Vagina (tissue), 2 donors: Measurements from ENCODE around the gene ARGLU1.

ENCODE experiments used
- CTCF ChIP-seq, 3 experiments: fragments of 450-650 bp in 2 of 3; fragments of 200-600 bp in 1 of 3; sonication (generic) in 1 of 3; IDR thresholded peaks; one replicate each; pipeline ENCODE4 v1.5.1; 2017 to 2019; ENCODE audit warnings: antibody characterized with exemption in 3 of 3, mild to moderate bottlenecking in 2 of 3, moderate library complexity in 2 of 3
- POLR2A ChIP-seq, 2 donors: fragments of 450-650 bp; IDR thresholded peaks; one replicate each; pipeline ENCODE4 v1.6.1; 2017; ENCODE audit warnings: antibody characterized with exemption in 2 of 2, mild to moderate bottlenecking in 2 of 2, moderate library complexity in 2 of 2
- POLR2AphosphoS5 ChIP-seq, 2 donors: sonication (generic); formaldehyde crosslinking; IDR thresholded peaks; one replicate each; pipeline ENCODE4 v1.9.0; 2017; ENCODE audit warnings: antibody characterized with exemption in 2 of 2, mild to moderate bottlenecking in 2 of 2, low read depth in 1 of 2; ENCODE audit not compliant: insufficient read depth in 1 of 2

GRCh38 chr13:106555631-106556328 is 12.2 kb downstream of the ARGLU1 start:
- TF ChIP-seq CTCF (IDR thresholded peaks at IDR 0.05) (no peak), POLR2AphosphoS5 (IDR thresholded peaks at IDR 0.05; ENCODE audit: insufficient read depth in 1 of 2, low read depth in 1 of 2) (no peak), POLR2A (IDR thresholded peaks at IDR 0.05) (no peak)
